IMR-90 (cell line): Measurements from ENCODE around the gene CDH2. TPM values are rescaled to one million over a fixed set of nuclear protein-coding genes. Genes with fewer than 3 reads are reported as not detected.
A peak's percentile ranks its signal among the peaks of the same experiment; 100 is the strongest.

Source experiments
- ATAC-seq: fragments of 200-7000 bp; cut with Tn5 transposase; 2 replicates; pipeline ENCODE4 v1.9.1; 2020; ENCODE audit warnings: low read depth, mild to moderate bottlenecking, moderate library complexity
- BruUV-seq: library from RNA; stranded (reverse); fragments of 400-500 nt; replicated peaks from 2 replicates; lab custom pipeline; 2021; lab: Mats Ljungman, UMichigan
- CTCF ChIA-PET: fragments of 300-600 bp; formaldehyde crosslinking; extraction: SDS; loops from one replicate; lab custom pipeline; 2021; ENCODE audit warnings: antibody characterized with exemption; lab: Yijun Ruan, JAX
- POLR2A ChIA-PET: fragments of 300-600 bp; sonication (Branson Sonifier 250); formaldehyde crosslinking; loops from one replicate; lab custom pipeline; 2022; ENCODE audit warnings: antibody characterized with exemption; ENCODE audit not compliant: unreplicated experiment; lab: Charles Lee
- DNase-seq: peaks from one replicate; pipeline ENCODE4 v3.0.0; 2013
- H2AFZ ChIP-seq: replicated peaks from 2 replicates; pipeline ENCODE3; 2013; ENCODE audit warnings: low read length, mild to moderate bottlenecking; ENCODE audit not compliant: poor library complexity
- H2AK5ac ChIP-seq: 2 replicates; pipeline ENCODE4 v1.6.1; 2013; ENCODE audit warnings: low read depth, low read length, inconsistent platforms
- H2AK9ac ChIP-seq: replicated peaks from 2 replicates; pipeline ENCODE3; 2013; ENCODE audit warnings: mild to moderate bottlenecking, low read depth, low read length, moderate library complexity; ENCODE audit not compliant: poor library complexity
- H2BK120ac ChIP-seq: 2 replicates; pipeline ENCODE4 v1.6.1; 2013; ENCODE audit warnings: low read depth, low read length, inconsistent platforms
- H2BK15ac ChIP-seq: 3 replicates; pipeline ENCODE4 v1.6.1; 2013; ENCODE audit warnings: low read depth, low read length, inconsistent platforms
- H2BK20ac ChIP-seq: 2 replicates; pipeline ENCODE4 v1.6.1; 2013; ENCODE audit warnings: low read depth, mild to moderate bottlenecking, inconsistent platforms, low read length, moderate library complexity
- H2BK5ac ChIP-seq: 2 replicates; pipeline ENCODE4 v1.6.1; 2013; ENCODE audit warnings: mild to moderate bottlenecking, low read depth, low read length, inconsistent platforms; ENCODE audit not compliant: poor library complexity, severe bottlenecking
- H3K14ac ChIP-seq: replicated peaks from 2 replicates; pipeline ENCODE4 v1.6.1; 2013; ENCODE audit warnings: low read depth, low read length, inconsistent platforms
- H3K18ac ChIP-seq: 2 replicates; pipeline ENCODE4 v1.6.1; 2013; ENCODE audit warnings: low read depth, low read length, control low read depth
- H3K23ac ChIP-seq: 2 replicates; pipeline ENCODE4 v1.6.1; 2013; ENCODE audit warnings: low read depth, low read length, inconsistent platforms
- H3K27ac ChIP-seq: 2 replicates; pipeline ENCODE4 v1.5.1; 2013; ENCODE audit warnings: mild to moderate bottlenecking, control low read depth, low read length; ENCODE audit not compliant: insufficient read depth
- H3K27me3 ChIP-seq: 2 replicates; pipeline ENCODE4 v1.6.1; 2013; ENCODE audit warnings: low read length; ENCODE audit not compliant: control insufficient read depth, insufficient read depth
- H3K36me3 ChIP-seq: 2 replicates; pipeline ENCODE4 v1.6.1; 2013; ENCODE audit warnings: low read length, mixed read lengths; ENCODE audit not compliant: control insufficient read depth, insufficient read depth
- H3K4ac ChIP-seq: 2 replicates; pipeline ENCODE4 v1.6.1; 2013; ENCODE audit warnings: low read depth, low read length, inconsistent platforms
- H3K4me1 ChIP-seq: 2 replicates; pipeline ENCODE4 v1.6.1; 2013; ENCODE audit warnings: low read length, mixed read lengths; ENCODE audit not compliant: control insufficient read depth, insufficient read depth
- H3K4me2 ChIP-seq: 2 replicates; pipeline ENCODE4 v1.6.1; 2013; ENCODE audit warnings: low read depth, mild to moderate bottlenecking, control low read depth, low read length, moderate library complexity
- H3K4me3 ChIP-seq: 2 replicates; pipeline ENCODE4 v1.5.1; 2013; ENCODE audit warnings: low read depth, mild to moderate bottlenecking, control low read depth, low read length, moderate library complexity; ENCODE audit not compliant: insufficient read depth
- H3K56ac ChIP-seq: 2 replicates; pipeline ENCODE4 v1.6.1; 2013; ENCODE audit warnings: low read length, inconsistent platforms; ENCODE audit not compliant: insufficient read depth; ENCODE audit errors: extremely low read depth
- H3K79me1 ChIP-seq, 2 experiments: 2 replicates each; pipeline ENCODE4 v1.6.1; 2013; ENCODE audit warnings: low read length in 2 of 2, inconsistent platforms in 1 of 2, low read depth in 1 of 2
- H3K9ac ChIP-seq: 2 replicates; pipeline ENCODE4 v1.6.1; 2013; ENCODE audit warnings: low read depth, low read length, control low read depth
- H3K9me1 ChIP-seq: 2 replicates; pipeline ENCODE4 v1.6.1; 2013; ENCODE audit warnings: low read length, inconsistent platforms; ENCODE audit not compliant: insufficient read depth
- H3K9me3 ChIP-seq: 2 replicates; pipeline ENCODE4 v1.6.1; 2013; ENCODE audit warnings: low read length; ENCODE audit not compliant: control insufficient read depth, insufficient read depth
- H4K20me1 ChIP-seq: 2 replicates; pipeline ENCODE4 v1.6.1; 2013; ENCODE audit warnings: low read length, inconsistent platforms; ENCODE audit not compliant: insufficient read depth
- H4K5ac ChIP-seq: 2 replicates; pipeline ENCODE4 v1.6.1; 2013; ENCODE audit warnings: mild to moderate bottlenecking, low read depth, low read length, control low read depth
- H4K8ac ChIP-seq, 2 experiments: 2 replicates each; pipeline ENCODE4 v1.6.1; 2013; ENCODE audit warnings: low read depth in 2 of 2, low read length in 2 of 2, control low read depth in 1 of 2, inconsistent platforms in 1 of 2
- H4K91ac ChIP-seq: 2 replicates; pipeline ENCODE4 v1.6.1; 2013; ENCODE audit warnings: low read depth, low read length, inconsistent platforms; ENCODE audit not compliant: insufficient read depth
- CEBPB ChIP-seq: IDR thresholded peaks from 2 replicates; pipeline ENCODE4 v1.6.1; 2012; ENCODE audit warnings: low read depth, low read length, improper control_type of control experiment
- CHD1 ChIP-seq: IDR thresholded peaks from 2 replicates; pipeline ENCODE4 v1.6.1; 2012; ENCODE audit warnings: low read depth, low read length, improper control_type of control experiment
- CTCF ChIP-seq: conservative IDR thresholded peaks from 2 replicates; pipeline ENCODE4 v1.5.1; 2012; ENCODE audit warnings: mild to moderate bottlenecking, low read depth, low read length, improper control_type of control experiment
- ELK1 ChIP-seq: fragments of 150-350 bp; IDR thresholded peaks from 2 replicates; pipeline ENCODE4 v1.6.1; 2016; ENCODE audit warnings: low read depth, mild to moderate bottlenecking, low read length, moderate library complexity, borderline replicate concordance
- MAFK ChIP-seq: IDR thresholded peaks from 2 replicates; pipeline ENCODE4 v1.6.1; 2012; ENCODE audit warnings: low read depth, low read length, improper control_type of control experiment
- MAZ ChIP-seq: IDR thresholded peaks from 2 replicates; pipeline ENCODE4 v1.6.1; 2012; ENCODE audit warnings: low read depth, mild to moderate bottlenecking, low read length, improper control_type of control experiment, moderate library complexity, borderline replicate concordance
- MXI1 ChIP-seq: IDR thresholded peaks from 2 replicates; pipeline ENCODE4 v1.6.1; 2012; ENCODE audit warnings: low read depth, mild to moderate bottlenecking, low read length, moderate library complexity, borderline replicate concordance
- NFE2L2 ChIP-seq: fragments of 150-350 bp; IDR thresholded peaks from 2 replicates; pipeline ENCODE4 v1.6.1; 2016; ENCODE audit warnings: low read depth, mild to moderate bottlenecking, low read length
- POLR2A ChIP-seq: IDR thresholded peaks from 2 replicates; pipeline ENCODE4 v1.6.1; 2012; ENCODE audit warnings: mild to moderate bottlenecking, low read depth, low read length
- RAD21 ChIP-seq: IDR thresholded peaks from 2 replicates; pipeline ENCODE4 v1.6.1; 2012; ENCODE audit warnings: low read length, improper control_type of control experiment
- RCOR1 ChIP-seq: IDR thresholded peaks from 2 replicates; pipeline ENCODE4 v1.6.1; 2012; ENCODE audit warnings: mild to moderate bottlenecking, low read length, improper control_type of control experiment; ENCODE audit not compliant: insufficient replicate concordance
- SMC3 ChIP-seq: fragments of 150-350 bp; IDR thresholded peaks from 2 replicates; pipeline ENCODE4 v1.6.1; 2016; ENCODE audit warnings: low read depth, mild to moderate bottlenecking, antibody characterized with exemption, low read length, moderate library complexity
- WGBS, 2 experiments: methylation state at CpG; one replicate each; pipeline versions ENCODE4 v1.1.5 to v1.1.7; 2013; ENCODE audit warnings: missing lambda C conversion rate in 2 of 2; ENCODE audit not compliant: insufficient read length in 1 of 2; ENCODE audit errors: extremely low coverage in 2 of 2; 5-methylcytosine and 5-hydroxymethylcytosine counted together
- dilution Hi-C: fragments of 300-500 bp; cut with HindIII; formaldehyde crosslinking; loops from one replicate; pipeline ENCODE4 v1.14.3; 2018; ENCODE audit warnings: low sequenced_read_pairs; ENCODE audit not compliant: unreplicated experiment
- in situ Hi-C: fragments of 300-500 bp; cut with MboI; formaldehyde crosslinking; loops from 3 replicates; pipeline ENCODE4 v1.14.3; 2019; ENCODE audit warnings: low sequenced_read_pairs, inconsistent platforms, mixed read lengths
- intact Hi-C: fragments of 100-400 bp; cut with micrococcal nuclease; formaldehyde crosslinking; loops from 2 replicates; pipeline ENCODE4 v1.10.0; 2022
- polyA plus RNA-seq, 3 experiments: library from polyadenylated mRNA; depleted of rRNA; stranded (reverse); fragments of >200 nt; gene quantifications; 2 replicates each; pipeline ENCODE4 v1.2.3, GENCODE V29; 2012; ENCODE audit warnings: low replicate concordance in 1 of 3
- total RNA-seq: library from RNA; depleted of rRNA; stranded (reverse); fragments of >200 nt; gene quantifications from 2 replicates; pipeline ENCODE4 v1.2.3, GENCODE V29; 2012

CDH2 gene
- total and polyA plus RNA-seq, 2 of the 4 experiments (the other 2 are of a cell fraction): 55.6 to 111 TPM

GRCh38 chr18:28045176-28045810 lies 131.6 kb downstream of the CDH2 start:
- Histone ChIP-seq H3K9ac (peak overlapping the region; percentile 40; the same call in 1 of the 2 replicates), H2BK20ac (peak overlapping the region; percentile 41; the same call in 1 of the 2 replicates), H3K56ac (no peak overlapping the region), H3K4me3 (peak overlapping the region; percentile 25; the same call in 1 of the 2 replicates), H4K8ac (no peak overlapping the region), H3K27ac (peak overlapping the region; percentile 27; the same call in 1 of the 2 replicates), H3K9me1 (peaks cover 6% of the 10 kb centered on the region), H2AFZ (no peak overlapping the region), H3K23ac (no peak overlapping the region), H4K5ac (no peak overlapping the region), H2BK15ac (no peak overlapping the region; the same call in 2 of the 3 replicates), H3K79me1 (peaks cover 16 to 37% of the 10 kb centered on the region in 2 experiments), H3K18ac (0 out of 2 replicates have a peak overlapping the region, but pooled peaks have one; percentile 24), H2AK5ac (no peak overlapping the region), H3K4me1 (peaks cover 10% of the 10 kb centered on the region), H3K9me3 (no peaks in the 10 kb centered on the region), H2BK5ac (peak overlapping the region; percentile 12), H3K27me3 (no peaks in the 10 kb centered on the region), H2AK9ac (no peak overlapping the region), H4K20me1 (no peaks in the 10 kb centered on the region), H3K14ac (0 out of 2 replicates have a peak overlapping the region, but pooled peaks have one; percentile 8), H3K4me2 (peak overlapping the region; percentile 83), H3K4ac (no peak overlapping the region), H4K91ac (peak overlapping the region; percentile 1; the same call in 1 of the 2 replicates), H2BK120ac (peak overlapping the region; percentile 45), H3K36me3 (no peaks in the 10 kb centered on the region; the same call in 1 of the 2 replicates)
- POLR2A ChIA-PET: no interaction called here
- no CpG with 5 or more reads among the region's 3 CpGs for WGBS, 2 experiments
- DNase-seq: peak; percentile 86
- dilution Hi-C loops: no loop called here
- in situ Hi-C loops: no loop called here
- ATAC-seq: peak; percentile 65
- no TSS peak for BruUV-seq
- TF ChIP-seq MAZ (no peak), CTCF (no peak), CHD1 (no peak), MXI1 (no peak), RCOR1 (no peak), RAD21 (no peak), NFE2L2 (no peak), ELK1 (no peak), POLR2A (no peak), MAFK (no peak), CEBPB (no peak), SMC3 (no peak)
- intact Hi-C loops: no loop called here
- CTCF ChIA-PET: interaction anchor here (1.6 kb wide), 1 partner anchor 8 kb away, joined by 4 read pairs; no protein-coding TSS in a partner anchor
